AG04450 (cell line): ENCODE results near the gene HCN2. TPM values are rescaled to one million over a fixed set of nuclear protein-coding genes. Genes with fewer than 3 reads are reported as not detected.

Experiments
- CTCF ChIA-PET: fragments of 300-600, 350-600 bp; formaldehyde crosslinking; extraction: SDS; loops from one replicate; lab custom pipeline; 2022; ENCODE audit warnings: antibody characterized with exemption, inconsistent platforms; lab: Charles Lee
- POLR2A ChIA-PET: fragments of 350-600 bp; formaldehyde crosslinking; extraction: SDS; loops from one replicate; lab custom pipeline; 2021; ENCODE audit warnings: antibody characterized with exemption, inconsistent platforms; lab: Yijun Ruan, JAX
- DNase-seq: peaks from one replicate; pipeline ENCODE4 v3.0.0-alpha.2; 2011; ENCODE audit warnings: low read depth, low spot score
- H3K27ac ChIP-seq: one replicate; pipeline ENCODE4 v1.5.1; 2012; ENCODE audit warnings: low read depth, low read length, control low read depth
- H3K27me3 ChIP-seq: one replicate; pipeline ENCODE4 v1.6.0; 2012; ENCODE audit warnings: low read length; ENCODE audit not compliant: control insufficient read depth, insufficient read depth
- H3K4me3 ChIP-seq: 2 replicates; pipeline ENCODE4 v1.5.1; 2011; ENCODE audit warnings: mild to moderate bottlenecking, low read depth, low read length, control low read depth
- H3K9me3 ChIP-seq: 2 replicates; pipeline ENCODE4 v1.5.1; 2012; ENCODE audit warnings: low read length; ENCODE audit not compliant: control insufficient read depth, insufficient read depth
- CTCF ChIP-seq: IDR thresholded peaks from 2 replicates; pipeline ENCODE4 v1.5.1; 2011; ENCODE audit warnings: low read depth, low read length, control low read depth, inconsistent platforms
- polyA plus RNA-seq: library from polyadenylated mRNA; depleted of rRNA; stranded (reverse); fragments of >200 nt; gene quantifications from 2 replicates; pipeline ENCODE4 v1.2.3, GENCODE V29; 2011

HCN2 gene
- polyA plus RNA-seq, 1 experiment = 0.33 TPM

- H3K4me3 ChIP-seq = no peak within 1 kb of the TSS
- CTCF ChIA-PET = no interaction called here
- no peak for DNase-seq
- no peak for TF ChIP-seq CTCF
- no peak within 1 kb of the TSS for H3K27ac ChIP-seq
- no peaks in the 10 kb centered on the region for H3K27me3 ChIP-seq
- peaks cover 7% of the 10 kb centered on the region; the same call in 1 of the 2 replicates for H3K9me3 ChIP-seq
- POLR2A ChIA-PET = no interaction called here
These were observed 45.6 kb upstream of the HCN2 start, which contains the start of gene GZMM for GRCh38 chr19:543910-544608. GZMM (plus strand) TSS chr19:544053; CDS start chr19:544072, 19 bp downstream.

GRCh38 chr19:547117-547516 is 42.6 kb upstream of the HCN2 start:
- ChIA-PET CTCF (no interaction called here), POLR2A (interaction anchor here (0.8 kb wide), 1 partner anchor 26 kb away, joined by 4 read pairs; the partner anchor contains the start of gene BSG)
- DNase-seq = no peak

GRCh38 chr19:547836-548720 is 41.6 kb upstream of the HCN2 start:
- H3K9me3 ChIP-seq = no peaks in the 10 kb centered on the region; the same call in 1 of the 2 replicates
- ChIA-PET POLR2A (interaction anchor here (0.8 kb wide), 1 partner anchor 25 kb away, joined by 4 read pairs; the partner anchor contains the start of gene BSG), CTCF (no interaction called here)
- no peak overlapping the region for H3K27ac ChIP-seq
- no peak for TF ChIP-seq CTCF
- no peaks in the 10 kb centered on the region for H3K27me3 ChIP-seq
- no peak for DNase-seq
- no peak overlapping the region for H3K4me3 ChIP-seq

More at GRCh38 chr19:547117-547516, 42.6 kb upstream of the HCN2 start:
- Histone ChIP-seq H3K4me3 (no peak overlapping the region), H3K27ac (no peak overlapping the region), H3K27me3 (no peaks in the 10 kb centered on the region), H3K9me3 (peaks cover 5% of the 10 kb centered on the region; the same call in 1 of the 2 replicates)
- no peak for TF ChIP-seq CTCF

- TF ChIP-seq CTCF = no peak
- Histone ChIP-seq H3K9me3 (no peaks in the 10 kb centered on the region; the same call in 1 of the 2 replicates), H3K27ac (no peak overlapping the region), H3K4me3 (no peak overlapping the region), H3K27me3 (no peaks in the 10 kb centered on the region)
- ChIA-PET POLR2A (interaction anchor here (0.6 kb wide), 1 partner anchor 150 kb away, joined by 3 read pairs; no protein-coding TSS in a partner anchor), CTCF (no interaction called here)
- no peak for DNase-seq
These were observed 40.5 kb upstream of the HCN2 start for GRCh38 chr19:548886-549830.
